ENCODE data around the gene MDFI. TPM values are rescaled to one million over a fixed set of nuclear protein-coding genes. Genes with fewer than 3 reads are reported as not detected.

Gene MDFI
- total RNA-seq, 1 donor from 2014 or later, result 36.7 TPM

DNA sequence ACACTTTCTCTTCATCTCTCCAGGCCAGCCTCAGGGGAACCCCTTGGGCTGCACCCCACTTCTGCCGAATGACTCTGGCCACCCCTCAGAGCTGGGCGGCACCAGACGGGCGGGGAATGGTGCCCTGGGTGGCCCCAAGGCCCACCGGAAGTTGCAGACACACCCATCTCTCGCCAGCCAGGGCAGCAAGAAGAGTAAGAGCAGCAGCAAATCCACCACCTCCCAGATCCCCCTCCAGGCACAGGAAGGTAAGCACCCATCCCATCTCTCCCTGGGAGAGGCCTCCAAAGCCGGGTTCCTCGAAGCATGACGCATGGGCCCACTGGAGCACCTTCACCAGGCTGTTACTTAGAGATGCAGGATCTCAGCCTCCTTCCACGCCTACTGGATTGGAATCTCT, 11.3 kb downstream of the MDFI start:
- no peak for DNase-seq (ENCODE audit: low spot score)

GRCh38 chr6:41650120-41650519, 11.9 kb downstream of the MDFI start:
- no peak for DNase-seq (ENCODE audit: low spot score)

DNA sequence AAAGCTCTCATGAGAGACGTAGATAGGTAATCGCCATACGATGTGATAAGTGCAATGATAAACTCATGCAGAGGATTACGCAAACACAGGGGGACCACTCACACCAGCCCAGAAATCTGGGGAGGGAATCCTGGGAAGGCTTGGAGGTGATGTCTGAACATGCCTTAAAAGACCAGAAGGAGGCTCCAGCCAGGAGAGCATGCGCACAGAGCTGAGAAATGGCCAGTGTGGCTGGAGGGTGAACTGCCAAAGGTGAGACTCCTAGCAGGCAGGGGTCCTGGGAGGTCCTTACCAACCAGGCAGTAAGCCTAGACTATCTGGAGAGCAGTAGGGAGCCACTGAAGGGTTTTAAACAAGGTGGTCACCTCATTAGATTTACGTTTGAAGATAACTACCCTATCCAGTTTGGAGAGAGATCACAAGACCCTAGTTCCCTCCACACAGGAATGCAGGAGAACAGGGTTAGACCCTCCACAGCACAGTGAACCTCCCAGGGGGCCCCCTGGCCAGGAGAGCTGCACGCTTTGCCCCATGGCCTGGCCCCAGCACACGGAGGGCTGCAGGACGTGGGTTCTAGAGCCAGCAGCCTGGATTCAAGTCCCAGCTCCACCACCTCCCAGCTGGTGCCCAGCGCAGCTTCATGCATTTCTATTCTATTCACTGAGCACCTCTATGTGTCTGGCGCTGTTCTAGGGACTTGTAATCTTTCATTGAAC, 13.1 kb downstream of the MDFI start:
- no peak for DNase-seq (ENCODE audit: low spot score)

- no peak for DNase-seq (ENCODE audit: low spot score)
Measured at GRCh38 chr6:41651962-41652657, 13.8 kb downstream of the MDFI start.

GRCh38 chr6:41652866-41653652, 14.8 kb downstream of the MDFI start:
- DNase-seq (ENCODE audit: low spot score), result peak; percentile 76

DNA sequence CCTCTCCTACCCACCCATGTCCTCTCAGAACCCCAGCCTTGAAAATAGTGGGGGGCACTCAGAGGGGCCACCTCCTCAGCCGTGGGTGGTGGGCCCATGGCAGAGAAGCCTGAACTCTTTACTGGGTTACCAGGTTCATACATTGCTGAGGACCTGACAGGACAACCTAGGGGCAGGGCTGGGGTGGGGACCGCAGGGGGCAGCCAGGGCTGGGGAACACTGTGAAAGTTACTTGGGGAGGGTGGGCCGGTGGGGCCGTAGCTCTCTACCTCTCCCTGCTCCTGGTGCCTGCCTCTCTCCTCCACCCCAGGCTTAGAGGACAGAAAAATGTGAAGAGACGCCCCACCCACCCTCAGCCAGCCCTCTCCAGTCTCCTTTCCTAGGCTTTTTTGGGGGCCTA, 15.4 kb downstream of the MDFI start:
- DNase-seq (ENCODE audit: low spot score), result no peak

DNA sequence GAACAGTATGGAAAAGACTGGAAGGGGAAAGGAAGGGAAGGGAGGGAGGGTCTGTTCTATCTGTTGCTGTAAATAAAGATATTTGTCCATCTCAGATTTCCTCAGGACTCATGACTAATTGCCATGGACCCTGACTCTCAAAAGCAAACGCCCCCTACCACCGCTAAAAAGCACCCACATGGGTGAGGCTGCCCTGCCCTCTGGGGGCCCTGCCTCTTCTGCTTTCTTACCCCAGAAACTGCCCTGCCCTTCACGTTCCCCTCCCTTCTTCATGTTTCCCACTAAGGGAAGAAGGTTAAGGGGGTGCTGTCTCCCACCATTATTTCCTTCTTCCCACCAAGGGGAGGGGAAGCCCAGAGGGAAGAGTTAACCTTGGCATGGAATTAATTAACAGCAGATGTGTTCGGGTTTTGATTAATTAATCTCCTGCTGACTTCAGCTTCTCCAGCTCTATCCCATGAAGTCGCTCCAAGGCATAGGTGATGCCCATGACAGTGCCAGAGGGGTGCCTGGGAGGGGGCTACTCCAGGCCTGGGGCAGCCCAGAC, 16.0 kb downstream of the MDFI start:
- no peak for DNase-seq (ENCODE audit: low spot score)

- DNase-seq (ENCODE audit: low spot score), result no peak
Measured at GRCh38 chr6:41654698-41655151, 16.5 kb downstream of the MDFI start.

GRCh38 chr6:41655176-41655575, 16.9 kb downstream of the MDFI start:
- DNase-seq (ENCODE audit: low spot score), result no peak

DNA sequence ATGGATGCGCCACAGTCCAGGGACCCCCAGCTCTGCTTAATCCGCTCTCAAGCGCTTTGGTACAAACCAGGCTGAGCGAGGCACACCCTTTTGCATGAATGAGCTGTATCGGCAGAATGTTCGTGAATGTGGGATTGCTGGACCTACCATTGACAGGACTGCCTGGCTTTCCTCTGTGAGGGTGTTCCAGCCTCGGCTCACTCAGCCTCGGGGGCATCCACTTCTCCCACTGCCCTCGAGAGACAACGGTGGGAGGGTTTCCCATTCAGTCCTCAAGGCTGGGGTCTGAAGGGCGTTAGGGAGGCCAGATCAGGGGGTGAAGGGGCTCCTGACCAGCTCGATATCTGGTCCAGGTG, 17.4 kb downstream of the MDFI start:
- DNase-seq (ENCODE audit: low spot score), result no peak

DNA sequence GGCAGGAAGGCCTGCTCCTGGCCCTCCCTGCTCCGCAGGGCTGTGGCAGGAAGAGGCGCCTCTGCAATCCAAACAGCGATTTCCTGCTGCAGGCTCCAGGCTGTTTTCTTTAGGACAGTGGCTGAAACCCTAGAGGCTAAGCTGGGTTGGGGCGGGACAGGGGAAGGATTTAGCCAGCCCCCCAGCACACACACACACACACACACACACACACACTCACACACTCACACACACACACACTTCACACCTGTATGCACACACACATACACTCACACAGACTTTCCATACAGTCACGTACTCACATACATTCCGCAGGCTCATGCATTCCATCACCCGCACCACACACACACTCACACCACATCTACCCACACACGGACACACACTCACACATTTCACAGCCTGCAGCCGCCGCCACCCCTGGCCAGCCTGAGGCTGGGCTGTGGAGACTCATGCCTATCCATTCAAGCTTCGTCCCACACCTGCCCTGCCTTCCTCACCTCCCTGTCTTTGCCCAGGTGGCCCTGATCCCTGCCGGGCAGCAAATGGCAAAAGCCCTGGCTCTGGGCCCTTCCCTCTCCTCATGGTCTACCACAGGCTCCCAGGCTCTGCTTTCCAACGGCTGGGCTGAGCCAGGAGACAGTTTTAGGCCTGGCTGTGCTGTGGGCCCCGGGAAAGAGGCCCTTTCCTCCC, 17.9 kb downstream of the MDFI start:
- no peak for DNase-seq (ENCODE audit: low spot score)

DNA sequence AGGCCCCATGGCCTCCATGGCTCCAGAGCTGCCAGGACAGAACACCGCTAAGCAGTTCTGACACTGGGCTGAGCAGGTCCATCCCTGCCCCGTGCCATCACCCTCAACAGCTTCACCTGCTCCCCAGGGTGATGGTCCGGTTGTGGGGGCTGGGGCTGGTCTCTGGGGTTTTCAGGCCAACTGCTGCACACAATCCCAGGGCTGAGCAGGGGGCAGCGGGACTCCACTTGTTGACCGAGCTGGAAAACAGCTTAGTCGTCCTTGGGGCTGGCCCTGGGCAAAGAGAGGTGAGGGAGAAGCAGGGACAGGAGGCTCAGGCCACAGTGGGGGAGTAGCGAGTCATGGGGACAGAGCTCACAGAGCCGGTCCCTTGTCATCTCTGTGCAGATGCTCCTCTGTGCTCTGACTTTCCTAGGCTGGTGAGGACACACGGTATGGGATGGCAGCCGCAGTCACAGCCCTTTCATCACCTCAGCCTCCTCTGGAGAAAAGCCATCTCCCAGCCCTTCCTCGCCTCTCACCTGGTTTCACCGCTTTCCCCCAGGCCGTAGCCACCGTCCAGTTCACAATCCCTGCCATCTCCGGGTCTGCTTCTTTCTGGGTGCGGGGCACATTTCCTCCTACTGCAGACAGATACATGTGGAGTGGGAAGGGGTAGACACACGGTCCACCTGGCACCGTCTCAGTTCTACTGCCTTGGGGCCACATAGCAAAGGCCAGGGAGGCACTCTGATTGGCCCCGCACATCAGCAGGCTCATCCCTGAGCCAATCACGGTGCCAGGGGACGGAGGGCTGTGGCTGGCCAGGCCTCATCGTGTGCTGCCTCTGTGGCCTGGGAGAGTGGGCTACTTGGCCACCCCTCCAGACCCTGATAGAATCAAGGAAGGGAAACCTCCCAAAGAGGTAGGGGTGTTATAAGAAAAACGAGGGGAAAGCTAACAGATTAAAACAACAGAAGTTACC, 19.1 kb downstream of the MDFI start:
- no peak for DNase-seq (ENCODE audit: low spot score)

DNA sequence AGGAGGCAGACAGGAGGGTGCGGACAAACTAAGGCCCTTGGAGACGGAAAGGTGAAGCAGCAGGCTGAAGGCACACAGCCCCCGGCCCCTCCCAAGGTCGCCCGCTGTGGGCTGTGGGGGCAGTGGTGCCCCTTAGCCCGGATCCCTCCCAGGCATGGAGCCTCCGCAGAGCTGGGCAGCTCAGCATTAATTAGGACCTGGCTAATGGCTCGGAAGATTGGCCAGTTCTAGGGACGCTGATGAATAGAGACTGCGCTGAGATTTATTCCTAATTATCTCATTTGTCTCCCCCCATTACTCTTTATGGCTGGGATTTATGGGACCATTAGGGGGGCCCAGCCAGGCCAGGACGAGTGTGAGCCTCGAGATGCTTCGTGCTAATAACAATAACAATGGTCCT, 20.4 kb downstream of the MDFI start:
- no peak for DNase-seq (ENCODE audit: low spot score)

- no peak for DNase-seq (ENCODE audit: low spot score)
Measured at GRCh38 chr6:41659935-41660334, 21.7 kb downstream of the MDFI start.

- no peak for DNase-seq (ENCODE audit: low spot score)
Measured at GRCh38 chr6:41663568-41663967, 25.3 kb downstream of the MDFI start.

DNA sequence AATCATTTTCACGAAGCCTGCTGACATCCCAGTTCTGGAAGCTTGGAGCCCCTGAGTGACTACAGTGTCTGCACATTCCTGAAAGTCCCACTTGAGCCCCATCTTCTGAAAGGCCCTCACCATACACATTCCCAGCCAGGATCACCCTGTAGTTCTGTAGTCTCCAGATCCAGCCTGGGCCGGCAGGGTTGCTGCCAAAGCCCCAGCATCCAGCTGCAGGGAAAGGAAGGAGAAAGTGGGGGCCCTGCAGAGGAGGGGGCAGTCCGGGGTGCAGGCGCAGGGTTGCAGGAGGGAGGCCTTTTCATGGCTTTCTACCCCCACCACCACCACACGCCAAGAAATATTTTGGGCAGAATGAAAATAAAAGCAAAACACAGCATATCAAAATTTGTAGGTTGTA, 26.0 kb downstream of the MDFI start:
- no peak for DNase-seq (ENCODE audit: low spot score)

DNA sequence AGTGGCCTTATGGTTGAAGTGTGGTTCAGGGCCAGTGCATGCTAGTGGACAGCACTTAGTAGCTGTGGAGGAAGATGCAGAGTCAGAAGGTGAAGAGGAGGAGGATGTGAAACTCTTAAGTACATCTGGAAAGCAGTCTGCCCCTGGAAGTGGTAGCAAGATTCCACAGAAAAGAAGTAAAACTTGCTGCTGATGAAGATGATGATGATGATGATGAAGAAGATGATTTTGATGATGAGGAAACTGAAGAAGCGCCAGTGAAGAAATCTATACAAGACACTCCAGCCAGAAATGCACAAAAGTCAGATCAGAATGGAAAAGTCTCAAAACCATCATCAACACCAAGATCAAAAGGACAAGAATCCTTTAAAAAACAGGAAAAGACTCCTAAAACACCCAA, 28.9 kb downstream of the MDFI start:
- DNase-seq (ENCODE audit: low spot score), result no peak

DNA sequence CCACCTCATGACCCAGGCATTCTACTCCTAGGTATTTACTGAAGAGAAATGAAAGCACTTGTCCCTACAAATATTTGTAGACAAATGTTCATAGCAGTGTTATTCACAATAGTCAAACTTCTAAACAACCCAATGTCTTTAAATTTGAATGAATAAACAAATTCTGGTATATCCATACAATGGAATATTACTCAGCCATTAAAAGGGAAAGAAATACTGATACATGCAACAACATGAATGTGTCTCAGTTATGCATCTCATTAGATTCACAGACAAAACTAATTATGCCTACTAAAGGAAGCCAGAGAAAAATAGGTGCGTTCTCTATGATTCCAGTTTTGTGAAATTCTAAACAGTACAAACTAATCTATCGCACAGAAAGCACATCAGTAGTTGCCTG, 30.7 kb downstream of the MDFI start:
- DNase-seq (ENCODE audit: low spot score), result no peak

DNA sequence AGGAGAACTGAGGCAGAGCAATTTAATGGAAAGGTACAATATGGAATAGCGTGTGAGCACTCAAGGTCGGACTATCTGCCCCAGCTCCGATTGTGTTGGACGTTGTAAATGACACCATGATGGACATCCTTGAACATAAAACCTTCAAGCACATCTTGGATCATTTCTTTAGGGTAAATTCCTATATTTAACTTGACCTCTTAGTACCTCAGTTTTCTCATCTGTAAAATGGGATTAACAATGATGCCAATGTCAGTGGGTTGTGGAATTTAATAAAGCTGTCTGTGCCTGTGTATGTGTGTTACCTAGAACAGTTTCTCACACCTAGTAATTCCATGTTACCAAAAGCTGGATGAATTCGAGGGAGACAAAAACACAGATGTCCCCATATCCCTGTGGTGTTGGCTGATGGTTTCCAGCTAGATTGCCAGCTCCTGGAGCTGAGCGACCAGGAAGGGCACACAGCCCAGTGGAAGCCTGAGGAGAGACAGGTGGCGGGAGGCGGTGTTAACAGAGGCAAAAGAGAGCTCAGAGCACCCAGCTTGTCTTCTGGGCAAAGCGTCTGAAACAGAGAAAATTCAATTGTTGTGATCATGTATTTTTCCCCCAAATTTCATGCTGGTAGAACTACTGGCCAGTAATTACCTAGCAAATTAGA, 32.6 kb downstream of the MDFI start:
- DNase-seq (ENCODE audit: low spot score), result no peak

DNA sequence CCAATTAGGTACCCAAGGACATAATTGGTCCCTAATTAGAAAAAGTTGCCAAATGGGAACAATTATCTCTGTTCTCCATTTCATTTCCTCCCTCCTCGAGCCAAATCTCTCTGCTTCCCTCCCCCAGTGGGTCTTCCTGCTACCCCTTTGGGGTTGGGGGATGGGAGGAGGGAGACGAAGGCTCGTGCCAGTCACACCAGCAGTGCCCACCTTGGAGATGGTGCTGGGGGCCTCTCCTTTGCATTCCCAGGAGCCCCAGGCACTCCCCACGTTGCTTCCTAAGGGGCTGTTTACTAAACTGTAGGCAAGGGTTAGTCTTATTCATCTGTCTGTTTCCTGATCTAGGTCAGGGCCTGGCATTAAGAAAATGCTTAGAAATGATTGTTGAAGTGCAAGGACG, 33.1 kb downstream of the MDFI start:
- no peak for DNase-seq (ENCODE audit: low spot score)

Data from ureter (tissue), 1 donor.